GM23338 (cell line): ENCODE results near the gene MPPED1. TPM values are rescaled to one million over a fixed set of nuclear protein-coding genes. Genes with fewer than 3 reads are reported as not detected.

Experiments
- ATAC-seq: fragments of 200-7000 bp; cut with Tn5 transposase; 3 replicates; pipeline ENCODE4 v1.9.1; 2020
- DNase-seq: peaks from one replicate; pipeline ENCODE4 v3.0.0-alpha.2; 2015; ENCODE audit warnings: low spot score
- H2AFZ ChIP-seq: fragments of 200-600 bp; sonication (generic); 2 replicates; pipeline ENCODE4 v1.8.0; 2016; ENCODE audit warnings: antibody characterized with exemption, mild to moderate bottlenecking, moderate library complexity
- H3F3A ChIP-seq: fragments of 200-600 bp; sonication (generic); replicated peaks from 2 replicates; pipeline ENCODE4 v1.8.0; 2017; ENCODE audit warnings: antibody characterized with exemption, mixed run types, low read depth
- H3K27ac ChIP-seq: fragments of 200-600 bp; sonication (generic); 2 replicates; pipeline ENCODE4 v1.6.1; 2016; ENCODE audit warnings: low read depth
- H3K27me3 ChIP-seq: fragments of 200-600 bp; sonication (generic); 2 replicates; pipeline ENCODE4 v1.8.0; 2016; ENCODE audit warnings: mild to moderate bottlenecking, mixed run types, moderate library complexity; ENCODE audit not compliant: insufficient read depth
- H3K36me3 ChIP-seq: fragments of 200-600 bp; sonication (generic); 2 replicates; pipeline ENCODE4 v1.8.0; 2016; ENCODE audit warnings: mild to moderate bottlenecking; ENCODE audit not compliant: insufficient read depth
- H3K4me1 ChIP-seq: fragments of 200-600 bp; sonication (generic); 2 replicates; pipeline ENCODE4 v1.8.0; 2016; ENCODE audit warnings: mild to moderate bottlenecking, moderate library complexity; ENCODE audit not compliant: insufficient read depth
- H3K4me2 ChIP-seq: fragments of 200-600 bp; sonication (generic); 2 replicates; pipeline ENCODE4 v1.7.1; 2017; ENCODE audit warnings: mixed run types
- H3K4me3 ChIP-seq: fragments of 200-600 bp; sonication (generic); 2 replicates; pipeline ENCODE4 v1.6.1; 2016; ENCODE audit warnings: mixed run types
- H3K79me2 ChIP-seq: fragments of 200-600 bp; sonication (generic); replicated peaks from 2 replicates; pipeline ENCODE4 v1.8.0; 2017; ENCODE audit warnings: mild to moderate bottlenecking; ENCODE audit not compliant: insufficient read depth
- H3K9me2 ChIP-seq: fragments of 200-600 bp; sonication (generic); 2 replicates; pipeline ENCODE4 v1.8.0; 2017; ENCODE audit not compliant: insufficient read depth
- H4K20me1 ChIP-seq: fragments of 200-600 bp; sonication (generic); replicated peaks from 2 replicates; pipeline ENCODE4 v1.8.0; 2017; ENCODE audit warnings: mild to moderate bottlenecking; ENCODE audit not compliant: insufficient read depth
- H3K27ac Mint-ChIP-seq: 2 replicates; pipeline ENCODE4 v1.8.0; 2020; ENCODE audit warnings: inconsistent platforms, mild to moderate bottlenecking, moderate library complexity, mixed read lengths
- H3K27me3 Mint-ChIP-seq: 3 replicates; pipeline ENCODE4 v1.8.0; 2022; ENCODE audit warnings: low read depth, mild to moderate bottlenecking, moderate library complexity, mixed read lengths, inconsistent platforms; ENCODE audit not compliant: insufficient read depth, poor library complexity
- H3K36me3 Mint-ChIP-seq: 3 replicates; pipeline ENCODE4 v1.8.0; 2021; ENCODE audit warnings: low read depth, mild to moderate bottlenecking, inconsistent platforms, moderate library complexity, mixed read lengths
- H3K4me1 Mint-ChIP-seq: 3 replicates; pipeline ENCODE4 v1.8.0; 2020; ENCODE audit warnings: mild to moderate bottlenecking, inconsistent platforms, mixed read lengths
- H3K4me3 Mint-ChIP-seq: 3 replicates; pipeline ENCODE4 v1.8.0; 2021; ENCODE audit warnings: moderate library complexity, mild to moderate bottlenecking, inconsistent platforms, mixed read lengths
- H3K9me3 Mint-ChIP-seq: 3 replicates; pipeline ENCODE4 v1.8.0; 2020; ENCODE audit warnings: moderate library complexity, mild to moderate bottlenecking, inconsistent platforms, mixed read lengths
- EZH2phosphoT487 ChIP-seq: fragments of 200-600 bp; sonication (generic); IDR thresholded peaks from one replicate; pipeline ENCODE4 v1.8.1; 2018; ENCODE audit warnings: antibody characterized with exemption; ENCODE audit not compliant: unreplicated experiment
- JUNB ChIP-seq: IDR thresholded peaks from one replicate; pipeline ENCODE4 v1.6.1; 2016; ENCODE audit warnings: antibody characterized with exemption; ENCODE audit not compliant: unreplicated experiment
- POLR2AphosphoS5 ChIP-seq: IDR thresholded peaks from 2 replicates; pipeline ENCODE4 v1.6.1; 2016; ENCODE audit warnings: antibody characterized with exemption, low read depth
- ZNF114 ChIP-seq: fragments of 250-450 bp; sonication (Bioruptor Pico); IDR thresholded peaks from 2 replicates; pipeline ENCODE4 v1.5.0; 2020; ENCODE audit warnings: mild to moderate bottlenecking, moderate library complexity
- ZNF331 ChIP-seq: fragments of 250-450 bp; sonication (Bioruptor Pico); IDR thresholded peaks from 2 replicates; pipeline ENCODE4 v1.5.0; 2020; ENCODE audit warnings: low read depth, mild to moderate bottlenecking, moderate library complexity
- polyA plus RNA-seq: library from polyadenylated mRNA; unstranded; fragments of >200 nt; fragmentation: Nextera tagmentation; extraction: Ambion mirVana; gene quantifications from 2 replicates; pipeline ENCODE4 v1.2.1, GENCODE V29; 2016
- total RNA-seq: library from RNA; depleted of rRNA; stranded (reverse); fragments of >200 nt; shearing (Covaris generic); gene quantifications from 2 replicates; pipeline ENCODE4 v1.2.3, GENCODE V29; 2014
- TF ChIP-seq, protein P1 (sequence below): fragments of 250-450 bp; sonication (Bioruptor Pico); IDR thresholded peaks from 2 replicates; pipeline ENCODE4 v1.5.0; 2020; ENCODE audit warnings: mild to moderate bottlenecking, moderate library complexity
- TF ChIP-seq, protein P2 (sequence below), 2 experiments: fragments of 200-600 bp in 1 of 2; sonication (generic) in 1 of 2; conservative IDR thresholded peaks; 2 replicates each; pipeline versions ENCODE4 v1.5.1 to v1.6.1; 2016 to 2017; ENCODE audit warnings: antibody characterized with exemption in 2 of 2, low read depth in 2 of 2, mild to moderate bottlenecking in 2 of 2, moderate library complexity in 1 of 2
- TF ChIP-seq, protein P3 (sequence below): IDR thresholded peaks from one replicate; pipeline ENCODE4 v1.6.1; 2018; ENCODE audit warnings: antibody characterized with exemption; ENCODE audit not compliant: unreplicated experiment

MPPED1 gene
- total and polyA plus RNA-seq, 2 experiments from 2014 or later = 0.56 TPM; not detected in 1

DNA sequence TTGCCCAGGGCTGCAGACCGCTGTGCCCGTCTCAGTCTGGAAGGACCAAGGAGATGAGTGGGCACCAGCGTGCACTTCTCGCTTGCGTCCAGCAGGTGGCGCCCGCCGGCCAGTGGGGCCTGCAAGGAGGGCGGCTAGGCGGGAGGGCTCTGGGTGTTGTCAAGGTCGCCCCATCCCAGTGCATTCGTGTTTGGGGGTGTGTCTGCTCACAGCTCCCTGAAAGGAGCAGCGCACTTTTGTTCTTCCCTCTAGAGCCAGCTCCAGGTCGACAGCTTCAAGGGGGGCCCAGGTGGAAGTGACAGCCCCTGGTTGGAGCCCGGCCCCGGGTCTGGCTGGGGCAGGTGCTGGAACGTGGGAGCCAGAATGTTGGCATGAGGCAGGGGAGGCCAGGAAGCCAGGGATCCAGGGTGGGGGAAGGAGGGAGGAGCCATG lies 23.4 kb upstream of the MPPED1 start:
- Histone ChIP-seq H3K9me2 (no peaks in the 10 kb centered on the region), H3K4me3 (no peak overlapping the region), H3F3A (no peaks in the 10 kb centered on the region), H3K79me2 (no peaks in the 10 kb centered on the region), H4K20me1 (no peaks in the 10 kb centered on the region), H3K4me2 (peak overlapping the region; percentile 67; the same call in 1 of the 2 replicates), H3K4me1 (no peaks in the 10 kb centered on the region; the same call in 1 of the 2 replicates), H2AFZ (peak overlapping the region; percentile 72; the same call in 1 of the 2 replicates), H3K27me3 (no peaks in the 10 kb centered on the region), H3K36me3 (no peaks in the 10 kb centered on the region), H3K27ac (no peak overlapping the region)
- Mint-ChIP-seq H3K4me1 (peaks cover 17% of the 10 kb centered on the region), H3K9me3 (no peaks in the 10 kb centered on the region), H3K27me3 (peaks cover 11% of the 10 kb centered on the region), H3K27ac (no peak overlapping the region), H3K36me3 (no peaks in the 10 kb centered on the region), H3K4me3 (no peak overlapping the region)
- DNase-seq (peak; percentile 90), ATAC-seq (peak; percentile 85)
- TF ChIP-seq JUNB = no peak
- TF ChIP-seq EZH2phosphoT487 = no peak
- TF ChIP-seq ZNF331 = no peak
- TF ChIP-seq, protein P1, sequence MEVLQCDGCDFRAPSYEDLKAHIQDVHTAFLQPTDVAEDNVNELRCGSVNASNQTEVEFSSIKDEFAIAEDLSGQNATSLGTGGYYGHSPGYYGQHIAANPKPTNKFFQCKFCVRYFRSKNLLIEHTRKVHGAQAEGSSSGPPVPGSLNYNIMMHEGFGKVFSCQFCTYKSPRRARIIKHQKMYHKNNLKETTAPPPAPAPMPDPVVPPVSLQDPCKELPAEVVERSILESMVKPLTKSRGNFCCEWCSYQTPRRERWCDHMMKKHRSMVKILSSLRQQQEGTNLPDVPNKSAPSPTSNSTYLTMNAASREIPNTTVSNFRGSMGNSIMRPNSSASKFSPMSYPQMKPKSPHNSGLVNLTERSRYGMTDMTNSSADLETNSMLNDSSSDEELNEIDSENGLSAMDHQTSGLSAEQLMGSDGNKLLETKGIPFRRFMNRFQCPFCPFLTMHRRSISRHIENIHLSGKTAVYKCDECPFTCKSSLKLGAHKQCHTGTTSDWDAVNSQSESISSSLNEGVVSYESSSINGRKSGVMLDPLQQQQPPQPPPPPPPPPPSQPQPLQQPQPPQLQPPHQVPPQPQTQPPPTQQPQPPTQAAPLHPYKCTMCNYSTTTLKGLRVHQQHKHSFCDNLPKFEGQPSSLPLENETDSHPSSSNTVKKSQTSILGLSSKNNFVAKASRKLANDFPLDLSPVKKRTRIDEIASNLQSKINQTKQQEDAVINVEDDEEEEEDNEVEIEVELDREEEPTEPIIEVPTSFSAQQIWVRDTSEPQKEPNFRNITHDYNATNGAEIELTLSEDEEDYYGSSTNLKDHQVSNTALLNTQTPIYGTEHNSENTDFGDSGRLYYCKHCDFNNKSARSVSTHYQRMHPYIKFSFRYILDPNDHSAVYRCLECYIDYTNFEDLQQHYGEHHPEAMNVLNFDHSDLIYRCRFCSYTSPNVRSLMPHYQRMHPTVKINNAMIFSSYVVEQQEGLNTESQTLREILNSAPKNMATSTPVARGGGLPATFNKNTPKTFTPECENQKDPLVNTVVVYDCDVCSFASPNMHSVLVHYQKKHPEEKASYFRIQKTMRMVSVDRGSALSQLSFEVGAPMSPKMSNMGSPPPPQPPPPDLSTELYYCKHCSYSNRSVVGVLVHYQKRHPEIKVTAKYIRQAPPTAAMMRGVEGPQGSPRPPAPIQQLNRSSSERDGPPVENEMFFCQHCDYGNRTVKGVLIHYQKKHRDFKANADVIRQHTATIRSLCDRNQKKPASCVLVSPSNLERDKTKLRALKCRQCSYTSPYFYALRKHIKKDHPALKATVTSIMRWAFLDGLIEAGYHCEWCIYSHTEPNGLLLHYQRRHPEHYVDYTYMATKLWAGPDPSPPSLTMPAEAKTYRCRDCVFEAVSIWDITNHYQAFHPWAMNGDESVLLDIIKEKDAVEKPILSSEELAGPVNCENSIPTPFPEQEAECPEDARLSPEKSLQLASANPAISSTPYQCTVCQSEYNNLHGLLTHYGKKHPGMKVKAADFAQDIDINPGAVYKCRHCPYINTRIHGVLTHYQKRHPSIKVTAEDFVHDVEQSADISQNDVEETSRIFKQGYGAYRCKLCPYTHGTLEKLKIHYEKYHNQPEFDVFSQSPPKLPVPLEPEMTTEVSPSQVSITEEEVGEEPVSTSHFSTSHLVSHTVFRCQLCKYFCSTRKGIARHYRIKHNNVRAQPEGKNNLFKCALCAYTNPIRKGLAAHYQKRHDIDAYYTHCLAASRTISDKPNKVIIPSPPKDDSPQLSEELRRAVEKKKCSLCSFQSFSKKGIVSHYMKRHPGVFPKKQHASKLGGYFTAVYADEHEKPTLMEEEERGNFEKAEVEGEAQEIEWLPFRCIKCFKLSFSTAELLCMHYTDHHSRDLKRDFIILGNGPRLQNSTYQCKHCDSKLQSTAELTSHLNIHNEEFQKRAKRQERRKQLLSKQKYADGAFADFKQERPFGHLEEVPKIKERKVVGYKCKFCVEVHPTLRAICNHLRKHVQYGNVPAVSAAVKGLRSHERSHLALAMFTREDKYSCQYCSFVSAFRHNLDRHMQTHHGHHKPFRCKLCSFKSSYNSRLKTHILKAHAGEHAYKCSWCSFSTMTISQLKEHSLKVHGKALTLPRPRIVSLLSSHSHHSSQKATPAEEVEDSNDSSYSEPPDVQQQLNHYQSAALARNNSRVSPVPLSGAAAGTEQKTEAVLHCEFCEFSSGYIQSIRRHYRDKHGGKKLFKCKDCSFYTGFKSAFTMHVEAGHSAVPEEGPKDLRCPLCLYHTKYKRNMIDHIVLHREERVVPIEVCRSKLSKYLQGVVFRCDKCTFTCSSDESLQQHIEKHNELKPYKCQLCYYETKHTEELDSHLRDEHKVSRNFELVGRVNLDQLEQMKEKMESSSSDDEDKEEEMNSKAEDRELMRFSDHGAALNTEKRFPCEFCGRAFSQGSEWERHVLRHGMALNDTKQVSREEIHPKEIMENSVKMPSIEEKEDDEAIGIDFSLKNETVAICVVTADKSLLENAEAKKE (CRISPR knock-in tag) = no peak
- TF ChIP-seq, protein P2, sequence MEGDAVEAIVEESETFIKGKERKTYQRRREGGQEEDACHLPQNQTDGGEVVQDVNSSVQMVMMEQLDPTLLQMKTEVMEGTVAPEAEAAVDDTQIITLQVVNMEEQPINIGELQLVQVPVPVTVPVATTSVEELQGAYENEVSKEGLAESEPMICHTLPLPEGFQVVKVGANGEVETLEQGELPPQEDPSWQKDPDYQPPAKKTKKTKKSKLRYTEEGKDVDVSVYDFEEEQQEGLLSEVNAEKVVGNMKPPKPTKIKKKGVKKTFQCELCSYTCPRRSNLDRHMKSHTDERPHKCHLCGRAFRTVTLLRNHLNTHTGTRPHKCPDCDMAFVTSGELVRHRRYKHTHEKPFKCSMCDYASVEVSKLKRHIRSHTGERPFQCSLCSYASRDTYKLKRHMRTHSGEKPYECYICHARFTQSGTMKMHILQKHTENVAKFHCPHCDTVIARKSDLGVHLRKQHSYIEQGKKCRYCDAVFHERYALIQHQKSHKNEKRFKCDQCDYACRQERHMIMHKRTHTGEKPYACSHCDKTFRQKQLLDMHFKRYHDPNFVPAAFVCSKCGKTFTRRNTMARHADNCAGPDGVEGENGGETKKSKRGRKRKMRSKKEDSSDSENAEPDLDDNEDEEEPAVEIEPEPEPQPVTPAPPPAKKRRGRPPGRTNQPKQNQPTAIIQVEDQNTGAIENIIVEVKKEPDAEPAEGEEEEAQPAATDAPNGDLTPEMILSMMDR (conservative IDR thresholded peaks at IDR 0.05; ENCODE audit: low read depth in 2 of 2) = peak; percentile 92 to 99
- TF ChIP-seq, protein P3, sequence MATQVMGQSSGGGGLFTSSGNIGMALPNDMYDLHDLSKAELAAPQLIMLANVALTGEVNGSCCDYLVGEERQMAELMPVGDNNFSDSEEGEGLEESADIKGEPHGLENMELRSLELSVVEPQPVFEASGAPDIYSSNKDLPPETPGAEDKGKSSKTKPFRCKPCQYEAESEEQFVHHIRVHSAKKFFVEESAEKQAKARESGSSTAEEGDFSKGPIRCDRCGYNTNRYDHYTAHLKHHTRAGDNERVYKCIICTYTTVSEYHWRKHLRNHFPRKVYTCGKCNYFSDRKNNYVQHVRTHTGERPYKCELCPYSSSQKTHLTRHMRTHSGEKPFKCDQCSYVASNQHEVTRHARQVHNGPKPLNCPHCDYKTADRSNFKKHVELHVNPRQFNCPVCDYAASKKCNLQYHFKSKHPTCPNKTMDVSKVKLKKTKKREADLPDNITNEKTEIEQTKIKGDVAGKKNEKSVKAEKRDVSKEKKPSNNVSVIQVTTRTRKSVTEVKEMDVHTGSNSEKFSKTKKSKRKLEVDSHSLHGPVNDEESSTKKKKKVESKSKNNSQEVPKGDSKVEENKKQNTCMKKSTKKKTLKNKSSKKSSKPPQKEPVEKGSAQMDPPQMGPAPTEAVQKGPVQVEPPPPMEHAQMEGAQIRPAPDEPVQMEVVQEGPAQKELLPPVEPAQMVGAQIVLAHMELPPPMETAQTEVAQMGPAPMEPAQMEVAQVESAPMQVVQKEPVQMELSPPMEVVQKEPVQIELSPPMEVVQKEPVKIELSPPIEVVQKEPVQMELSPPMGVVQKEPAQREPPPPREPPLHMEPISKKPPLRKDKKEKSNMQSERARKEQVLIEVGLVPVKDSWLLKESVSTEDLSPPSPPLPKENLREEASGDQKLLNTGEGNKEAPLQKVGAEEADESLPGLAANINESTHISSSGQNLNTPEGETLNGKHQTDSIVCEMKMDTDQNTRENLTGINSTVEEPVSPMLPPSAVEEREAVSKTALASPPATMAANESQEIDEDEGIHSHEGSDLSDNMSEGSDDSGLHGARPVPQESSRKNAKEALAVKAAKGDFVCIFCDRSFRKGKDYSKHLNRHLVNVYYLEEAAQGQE = no peak
- TF ChIP-seq ZNF114 = no peak
- no peak for TF ChIP-seq POLR2AphosphoS5
